Gastroesophageal sphincter (tissue), 4 donors: Measurements from ENCODE around the gene TMEM114. TPM values are rescaled to one million over a fixed set of nuclear protein-coding genes. Genes with fewer than 3 reads are reported as not detected.
A peak's percentile ranks its signal among the peaks of the same experiment; 100 is the strongest.

Experiments
- ATAC-seq: fragments of 150-250 bp; one replicate; pipeline ENCODE4 v1.9.1; 2016; ENCODE audit warnings: mild to moderate bottlenecking, moderate library complexity
- H3K27ac ChIP-seq, 4 donors: fragments of 200-600 bp; sonication (generic) in 3 of 4; 1 replicate in 3 of 4; 2 replicates in 1 of 4; pipeline ENCODE4 v1.5.1; 2016 to 2019
- H3K27me3 ChIP-seq: fragments of 200-600 bp; sonication (generic); one replicate; pipeline ENCODE4 v1.5.1; 2019
- H3K36me3 ChIP-seq, 2 donors: fragments of 200-600 bp; sonication (generic); one replicate each; pipeline ENCODE4 v1.5.1; 2019; ENCODE audit warnings: control low read depth in 1 of 2
- H3K4me1 ChIP-seq, 3 donors: fragments of 200-600 bp; sonication (generic); 1 replicate in 2 of 3; 2 replicates in 1 of 3; pipeline ENCODE4 v1.5.1; 2016 to 2019; ENCODE audit warnings: control low read depth in 2 of 3
- H3K4me3 ChIP-seq, 2 donors: fragments of 200-600 bp; sonication (generic); one replicate each; pipeline ENCODE4 v1.5.1; 2019; ENCODE audit warnings: mild to moderate bottlenecking in 1 of 2, moderate library complexity in 1 of 2
- H3K9me3 ChIP-seq, 3 donors: fragments of 200-600 bp; sonication (generic); one replicate each; pipeline ENCODE4 v1.5.1; 2017 to 2019; ENCODE audit warnings: control low read depth in 2 of 3
- CTCF ChIP-seq, 4 experiments: fragments of 200-600 bp in 2 of 4; fragments of 450-650 bp in 2 of 4; sonication (generic) in 1 of 4; IDR thresholded peaks; one replicate each; pipeline ENCODE4 v1.5.1; 2017 to 2019; ENCODE audit warnings: antibody characterized with exemption in 4 of 4, mild to moderate bottlenecking in 2 of 4, moderate library complexity in 2 of 4
- EP300 ChIP-seq: sonication (generic); formaldehyde crosslinking; IDR thresholded peaks from one replicate; pipeline ENCODE4 v1.6.1; 2017; ENCODE audit warnings: antibody characterized with exemption, mild to moderate bottlenecking
- POLR2A ChIP-seq, 2 donors: fragments of 450-650 bp; IDR thresholded peaks; one replicate each; pipeline ENCODE4 v1.6.1; 2017; ENCODE audit warnings: antibody characterized with exemption in 2 of 2, mild to moderate bottlenecking in 2 of 2, moderate library complexity in 1 of 2
- POLR2AphosphoS5 ChIP-seq: sonication (generic); formaldehyde crosslinking; IDR thresholded peaks from one replicate; pipeline ENCODE4 v1.6.1; 2017; ENCODE audit warnings: antibody characterized with exemption
- WGBS, 2 donors: methylation state at CpG; one replicate each; pipeline ENCODE4 v1.1.5; 2018; ENCODE audit warnings: low coverage in 1 of 2; 5-methylcytosine and 5-hydroxymethylcytosine counted together
- total RNA-seq, 4 donors: library from RNA; depleted of rRNA; stranded (reverse); fragments of >200 nt; gene quantifications; one replicate each; pipeline ENCODE4 v1.1.0, GENCODE V29; 2016

TMEM114 gene
- total RNA-seq, 4 donors from 2014 or later: not detected

GRCh38 chr16:8581831-8582580 lies 8.3 kb downstream of the TMEM114 start:
- ATAC-seq: peak; percentile 77
- TF ChIP-seq POLR2A (IDR thresholded peaks at IDR 0.05): no peak
- TF ChIP-seq EP300: no peak
- no peak for TF ChIP-seq CTCF (IDR thresholded peaks at IDR 0.05)
- no peak for TF ChIP-seq POLR2AphosphoS5
- no peaks in the 10 kb centered on the region for H3K36me3 ChIP-seq
- no peak overlapping the region for H3K27ac ChIP-seq
- WGBS, 2 donors: 22 to 29% methylated on average over 4 to 6 of the region's 6 CpGs
- no peaks in the 10 kb centered on the region for H3K4me1 ChIP-seq
- peaks cover 40% of the 10 kb centered on the region for H3K27me3 ChIP-seq
- no peak overlapping the region for H3K4me3 ChIP-seq
- no peaks in the 10 kb centered on the region for H3K9me3 ChIP-seq

DNA sequence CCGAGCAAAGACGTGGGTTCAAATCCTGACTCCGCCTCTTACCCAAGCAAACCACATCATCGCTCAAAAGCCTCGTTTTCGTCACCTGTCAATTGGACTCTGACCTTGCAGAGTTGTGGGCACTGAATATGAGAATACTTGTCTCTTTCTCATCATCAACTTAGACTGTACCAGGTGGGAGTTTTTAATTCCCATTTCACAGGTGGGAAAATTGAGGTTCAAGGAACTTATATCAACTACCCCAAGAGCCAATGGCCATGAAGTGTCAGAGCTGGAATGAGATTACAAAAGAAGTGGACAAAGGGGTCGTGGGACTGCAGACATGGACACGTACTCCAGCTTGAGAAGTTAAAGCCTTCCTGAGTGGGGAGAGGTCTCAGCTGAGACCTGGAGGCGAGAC lies 10.8 kb downstream of the TMEM114 start:
- no peaks in the 10 kb centered on the region for H3K9me3 ChIP-seq
- 76% methylated on average over 9 of the region's 9 CpGs; no CpG with 5 or more reads in 1 of the 2 donors for WGBS, 2 donors
- H3K36me3 ChIP-seq: no peaks in the 10 kb centered on the region

GRCh38 chr16:8577678-8578304 lies 12.5 kb downstream of the TMEM114 start:
- WGBS, 2 donors: 54 to 75% methylated on average over 2 to 5 of the region's 10 CpGs
- TF ChIP-seq POLR2AphosphoS5: no peak
- no peak for TF ChIP-seq EP300
- no peak for TF ChIP-seq POLR2A (IDR thresholded peaks at IDR 0.05)
- TF ChIP-seq CTCF (IDR thresholded peaks at IDR 0.05): no peak
- Histone ChIP-seq H3K4me1 (no peaks in the 10 kb centered on the region), H3K9me3 (no peaks in the 10 kb centered on the region), H3K27ac (no peak overlapping the region), H3K4me3 (no peak overlapping the region), H3K27me3 (peaks cover 56% of the 10 kb centered on the region), H3K36me3 (no peaks in the 10 kb centered on the region)
- ATAC-seq: no peak

More for the DNA sequence above, 10.8 kb downstream of the TMEM114 start:
- H3K4me3 ChIP-seq: no peak overlapping the region
- H3K4me1 ChIP-seq: no peaks in the 10 kb centered on the region
- H3K27ac ChIP-seq: no peak overlapping the region
- TF ChIP-seq POLR2AphosphoS5 (no peak), EP300 (no peak), POLR2A (IDR thresholded peaks at IDR 0.05) (no peak), CTCF (IDR thresholded peaks at IDR 0.05) (no peak)
- H3K27me3 ChIP-seq: peaks cover 50% of the 10 kb centered on the region
- no peak for ATAC-seq

GRCh38 chr16:8576141-8577004 lies 13.9 kb downstream of the TMEM114 start:
- H3K4me3 ChIP-seq: no peak overlapping the region
- peaks cover 65% of the 10 kb centered on the region for H3K27me3 ChIP-seq
- no peak for TF ChIP-seq POLR2A (IDR thresholded peaks at IDR 0.05)
- TF ChIP-seq EP300: no peak
- TF ChIP-seq CTCF (IDR thresholded peaks at IDR 0.05): no peak
- TF ChIP-seq POLR2AphosphoS5: no peak
- ATAC-seq: no peak
- H3K27ac ChIP-seq: no peak overlapping the region
- no peaks in the 10 kb centered on the region for H3K36me3 ChIP-seq
- no peaks in the 10 kb centered on the region for H3K4me1 ChIP-seq
- no peaks in the 10 kb centered on the region for H3K9me3 ChIP-seq
- 76 to 85% methylated on average over 3 to 4 of the region's 4 CpGs for WGBS, 2 donors
